HCT116 (cell line): ENCODE data around the gene NIPAL4. TPM values are rescaled to one million over a fixed set of nuclear protein-coding genes. Genes with fewer than 3 reads are reported as not detected.

Experiments
- ATAC-seq: fragments of 200-7000 bp; cut with Tn5 transposase; 2 replicates; pipeline ENCODE4 v1.9.1; 2020; ENCODE audit warnings: mild to moderate bottlenecking, moderate library complexity
- BruUV-seq: library from RNA; stranded (reverse); fragments of 400-500 nt; replicated peaks from 2 replicates; lab custom pipeline; 2021; lab: Mats Ljungman, UMichigan
- CTCF ChIA-PET: fragments of 300-600 bp; sonication (Branson Sonifier 250); formaldehyde crosslinking; loops from one replicate; lab custom pipeline; 2021; ENCODE audit warnings: antibody characterized with exemption; lab: Charles Lee
- POLR2A ChIA-PET: fragments of 300-600, 350-600 bp; sonication (Branson Sonifier 250); formaldehyde crosslinking; loops from one replicate; lab custom pipeline; 2021; ENCODE audit warnings: antibody characterized with exemption; lab: Charles Lee
- RAD21 ChIA-PET, 2 experiments: fragments of 300-600 bp; sonication (Branson Sonifier 250); formaldehyde crosslinking; loops; one replicate each; lab custom pipeline; 2023; ENCODE audit warnings: low total read pairs in 2 of 2; ENCODE audit not compliant: uncharacterized antibody in 2 of 2, unreplicated experiment in 2 of 2, low non-redundant PET in 1 of 2; lab: Charles Lee
- DNase-seq: peaks from one replicate; pipeline ENCODE4 v3.0.0-alpha.2; 2010; ENCODE audit warnings: low read depth, low spot score
- H2AFZ ChIP-seq: fragments of 200-600 bp; shearing (Covaris generic), sonication (generic); 2 replicates; pipeline ENCODE4 v1.6.1; 2017; ENCODE audit warnings: low read depth, mixed run types, mixed read lengths, antibody characterized with exemption, low read length; ENCODE audit not compliant: poor library complexity, severe bottlenecking
- H3K27ac ChIP-seq: 2 replicates; pipeline ENCODE4 v1.5.1; 2012; ENCODE audit warnings: low read depth, low read length
- H3K27me3 ChIP-seq: fragments of 200-600 bp; sonication (generic); 2 replicates; pipeline ENCODE4 v1.6.1; 2016; ENCODE audit warnings: mixed run types, low read length, mixed read lengths; ENCODE audit not compliant: insufficient read depth
- H3K36me3 ChIP-seq, 2 experiments: fragments of 200-500 bp in 1 of 2; fragments of 200-600 bp in 1 of 2; sonication (Bioruptor generic) in 1 of 2; sonication (generic) in 1 of 2; 2 replicates each; pipeline versions ENCODE4 v1.5.1 to v1.6.1; 2014 to 2016; ENCODE audit warnings: low read length in 2 of 2, inconsistent platforms in 1 of 2, mixed read lengths in 1 of 2, mixed run types in 1 of 2; ENCODE audit not compliant: insufficient read depth in 2 of 2, control insufficient read depth in 1 of 2
- H3K4me1 ChIP-seq, 2 experiments: fragments of 200-600 bp in 1 of 2; sonication (generic) in 1 of 2; 2 replicates each; pipeline versions ENCODE4 v1.5.1 to v1.6.1; 2012 to 2017; ENCODE audit warnings: low read length in 2 of 2, inconsistent platforms in 1 of 2, mild to moderate bottlenecking in 1 of 2, mixed read lengths in 1 of 2, mixed run types in 1 of 2, moderate library complexity in 1 of 2; ENCODE audit not compliant: insufficient read depth in 2 of 2, control insufficient read depth in 1 of 2
- H3K4me2 ChIP-seq: fragments of 200-600 bp; sonication (generic); 2 replicates; pipeline ENCODE4 v1.6.1; 2017; ENCODE audit warnings: mixed run types, low read length, mixed read lengths
- H3K4me3 ChIP-seq, 2 experiments: fragments of 200-600 bp in 1 of 2; sonication (generic) in 1 of 2; replicated peaks in 1 of 2; 2 replicates each; pipeline ENCODE4 v1.5.1; 2011 to 2016; ENCODE audit warnings: low read length in 2 of 2, control low read depth in 1 of 2, low read depth in 1 of 2, mild to moderate bottlenecking in 1 of 2, mixed read lengths in 1 of 2, mixed run types in 1 of 2
- H3K79me2 ChIP-seq: fragments of 200-600 bp; sonication (generic); 2 replicates; pipeline ENCODE4 v1.6.1; 2017; ENCODE audit warnings: mild to moderate bottlenecking, mixed run types, low read length, moderate library complexity, mixed read lengths; ENCODE audit not compliant: insufficient read depth
- H3K9ac ChIP-seq: fragments of 200-600 bp; sonication (generic); 2 replicates; pipeline ENCODE4 v1.6.1; 2016; ENCODE audit warnings: low read length, mixed read lengths
- H3K9me2 ChIP-seq: fragments of 200-600 bp; sonication (generic), shearing (Covaris generic); 2 replicates; pipeline ENCODE4 v1.6.1; 2017; ENCODE audit warnings: mixed run types, mild to moderate bottlenecking, moderate library complexity; ENCODE audit not compliant: insufficient read depth
- H3K9me3 ChIP-seq, 2 experiments: fragments of 200-500 bp in 1 of 2; fragments of 200-600 bp in 1 of 2; sonication (Bioruptor generic) in 1 of 2; sonication (generic) in 1 of 2; 2 replicates each; pipeline ENCODE4 v1.6.1; 2014 to 2017; ENCODE audit warnings: low read length in 2 of 2, mixed read lengths in 2 of 2, inconsistent platforms in 1 of 2, low read depth in 1 of 2, mild to moderate bottlenecking in 1 of 2, mixed run types in 1 of 2, moderate library complexity in 1 of 2; ENCODE audit not compliant: control insufficient read depth in 1 of 2, insufficient read depth in 1 of 2
- H4K20me1 ChIP-seq: fragments of 200-600 bp; sonication (generic), shearing (Covaris generic); 2 replicates; pipeline ENCODE4 v1.6.1; 2017; ENCODE audit warnings: mixed run types, mild to moderate bottlenecking, moderate library complexity; ENCODE audit not compliant: insufficient read depth
- ATF3 ChIP-seq: IDR thresholded peaks from 2 replicates; pipeline ENCODE4 v1.6.1; 2012
- CEBPB ChIP-seq: IDR thresholded peaks from 2 replicates; pipeline ENCODE4 v1.6.1; 2012; ENCODE audit warnings: low read depth
- EZH2 ChIP-seq: fragments of 200-600 bp; sonication (generic); IDR thresholded peaks from 2 replicates; pipeline ENCODE4 v1.6.1; 2017; ENCODE audit warnings: antibody characterized with exemption, mixed run types
- JUND ChIP-seq: IDR thresholded peaks from 2 replicates; pipeline ENCODE4 v1.6.1; 2012
- POLR2A ChIP-seq: IDR thresholded peaks from 2 replicates; pipeline ENCODE4 v1.7.0; 2011; ENCODE audit warnings: borderline replicate concordance; ENCODE audit not compliant: insufficient read depth, insufficient read length; ENCODE audit errors: extremely low read depth
- SIN3A ChIP-seq: IDR thresholded peaks from 2 replicates; pipeline ENCODE4 v1.6.1; 2012; ENCODE audit warnings: low read depth
- SP1 ChIP-seq: IDR thresholded peaks from 2 replicates; pipeline ENCODE4 v1.6.1; 2012; ENCODE audit warnings: low read depth
- SRF ChIP-seq: IDR thresholded peaks from 2 replicates; pipeline ENCODE4 v1.6.1; 2012; ENCODE audit warnings: low read depth
- TCF7L2 ChIP-seq: IDR thresholded peaks from 2 replicates; pipeline ENCODE4 v1.7.0; 2011; ENCODE audit warnings: borderline replicate concordance, inconsistent platforms; ENCODE audit not compliant: insufficient read depth, insufficient read length; ENCODE audit errors: extremely low read depth
- YY1 ChIP-seq: IDR thresholded peaks from 2 replicates; pipeline ENCODE4 v1.6.1; 2011; ENCODE audit warnings: low read length, low read depth, moderate library complexity, mild to moderate bottlenecking; ENCODE audit not compliant: insufficient replicate concordance; ENCODE audit errors: extremely low read depth
- intact Hi-C: fragments of 100-400 bp; cut with micrococcal nuclease; formaldehyde crosslinking; loops from 2 replicates; pipeline ENCODE4 v1.10.0; 2022
- total RNA-seq: library from RNA; stranded (reverse); gene quantifications from one replicate; pipeline ENCODE4 v1.2.1, GENCODE V29; 2021; ENCODE audit not compliant: unreplicated experiment
- TF ChIP-seq, protein P1 (sequence below): IDR thresholded peaks from 2 replicates; pipeline ENCODE4 v1.6.1; 2011; ENCODE audit warnings: mild to moderate bottlenecking, low read length, moderate library complexity; ENCODE audit not compliant: insufficient replicate concordance; ENCODE audit errors: extremely low read depth
- TF ChIP-seq, protein P2 (sequence below): IDR thresholded peaks from 2 replicates; pipeline ENCODE4 v1.6.1; 2012

NIPAL4 gene
- total RNA-seq, 1 experiment from 2014 or later, result 0.12 TPM

DNA sequence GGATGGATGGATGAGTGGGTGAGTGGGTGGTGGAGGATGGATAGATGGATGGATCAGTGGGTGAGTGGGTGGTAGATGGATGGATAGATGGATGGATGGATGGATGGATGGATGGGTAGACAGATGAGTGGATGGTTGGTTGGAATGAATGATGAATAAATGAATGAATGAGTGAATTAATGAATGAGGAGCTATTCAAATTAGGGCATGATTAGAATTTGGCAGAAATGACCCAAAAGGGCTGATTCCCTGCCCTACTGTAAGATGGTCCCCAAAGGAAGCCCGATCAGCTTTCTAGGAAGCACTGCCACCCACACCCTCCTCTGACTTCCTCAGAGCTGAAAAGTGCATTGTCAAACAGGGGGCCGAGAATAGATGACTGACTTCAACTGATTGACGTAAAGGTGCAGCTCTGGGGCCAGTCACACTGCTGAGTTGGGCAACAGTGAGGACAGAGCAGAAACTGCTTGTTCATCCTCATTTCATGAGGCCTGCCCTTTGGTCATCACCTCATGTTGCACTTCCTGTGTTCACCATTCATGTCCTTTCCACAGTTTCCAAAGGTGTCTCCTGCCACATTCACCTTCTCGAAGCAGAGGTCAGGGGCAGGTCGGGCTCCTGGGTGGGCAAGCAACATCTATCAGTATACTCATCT, 34.3 kb downstream of the NIPAL4 start:
- H3K79me2 ChIP-seq, result no peaks in the 10 kb centered on the region
- ChIA-PET RAD21 (no interaction called here), CTCF (no interaction called here), POLR2A (no interaction called here)
- H4K20me1 ChIP-seq, result no peaks in the 10 kb centered on the region
- no peaks in the 10 kb centered on the region for H3K4me1 ChIP-seq
- H2AFZ ChIP-seq, result no peak overlapping the region
- no peak for DNase-seq
- peaks cover 7 to 23% of the 10 kb centered on the region in 2 experiments; a peak in 3 of 4 replicates for H3K36me3 ChIP-seq
- no TSS peak for BruUV-seq
- intact Hi-C loops, result no loop called here
- no peak for TF ChIP-seq SRF
- no peak for TF ChIP-seq SIN3A
- TF ChIP-seq POLR2A, result no peak
- TF ChIP-seq, protein P1, sequence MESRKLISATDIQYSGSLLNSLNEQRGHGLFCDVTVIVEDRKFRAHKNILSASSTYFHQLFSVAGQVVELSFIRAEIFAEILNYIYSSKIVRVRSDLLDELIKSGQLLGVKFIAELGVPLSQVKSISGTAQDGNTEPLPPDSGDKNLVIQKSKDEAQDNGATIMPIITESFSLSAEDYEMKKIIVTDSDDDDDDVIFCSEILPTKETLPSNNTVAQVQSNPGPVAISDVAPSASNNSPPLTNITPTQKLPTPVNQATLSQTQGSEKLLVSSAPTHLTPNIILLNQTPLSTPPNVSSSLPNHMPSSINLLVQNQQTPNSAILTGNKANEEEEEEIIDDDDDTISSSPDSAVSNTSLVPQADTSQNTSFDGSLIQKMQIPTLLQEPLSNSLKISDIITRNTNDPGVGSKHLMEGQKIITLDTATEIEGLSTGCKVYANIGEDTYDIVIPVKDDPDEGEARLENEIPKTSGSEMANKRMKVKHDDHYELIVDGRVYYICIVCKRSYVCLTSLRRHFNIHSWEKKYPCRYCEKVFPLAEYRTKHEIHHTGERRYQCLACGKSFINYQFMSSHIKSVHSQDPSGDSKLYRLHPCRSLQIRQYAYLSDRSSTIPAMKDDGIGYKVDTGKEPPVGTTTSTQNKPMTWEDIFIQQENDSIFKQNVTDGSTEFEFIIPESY, result no peak
- no peak for TF ChIP-seq TCF7L2
- TF ChIP-seq JUND, result no peak
- TF ChIP-seq YY1, result no peak
- no peak for TF ChIP-seq SP1
- no peak for TF ChIP-seq CEBPB
- no peak for TF ChIP-seq EZH2
- TF ChIP-seq, protein P2, sequence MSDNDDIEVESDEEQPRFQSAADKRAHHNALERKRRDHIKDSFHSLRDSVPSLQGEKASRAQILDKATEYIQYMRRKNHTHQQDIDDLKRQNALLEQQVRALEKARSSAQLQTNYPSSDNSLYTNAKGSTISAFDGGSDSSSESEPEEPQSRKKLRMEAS, result no peak
- no peak for TF ChIP-seq ATF3
- no peak overlapping the region for H3K4me3 ChIP-seq
- no peak for ATAC-seq
- no peak overlapping the region for H3K27ac ChIP-seq
- no peaks in the 10 kb centered on the region for H3K9me3 ChIP-seq
- no peak overlapping the region for H3K9ac ChIP-seq
- H3K9me2 ChIP-seq, result no peaks in the 10 kb centered on the region
- H3K27me3 ChIP-seq, result no peaks in the 10 kb centered on the region
- no peak overlapping the region for H3K4me2 ChIP-seq
